HG03521 (cell line): ENCODE data around the gene WNK1.
"Not testable (repeated sequence)": the region's sequence is repeated elsewhere in the genome, so short reads cannot be mapped to it uniquely, and the experiment has no call there.

Experiments used
- ATAC-seq: cut with Tn5 transposase; IDR thresholded peaks from one replicate; pipeline ENCODE4 v1.9.1; 2021; ENCODE audit warnings: mild to moderate bottlenecking, moderate library complexity; ENCODE audit not compliant: unreplicated experiment

WNK1 gene

GRCh38 chr12:740921-741320, 11.5 kb upstream of the WNK1 start:
- no peak for ATAC-seq

- no peak for ATAC-seq
Measured at GRCh38 chr12:749751-750270, 2.6 kb upstream of the WNK1 start.

GRCh38 chr12:750366-751191, 1.8 kb upstream of the WNK1 start:
- ATAC-seq, result no peak

- ATAC-seq, result peak; percentile 38
Measured at GRCh38 chr12:751192-751998, 984 bp upstream of the WNK1 start.

GRCh38 chr12:752695-753610, 574 bp downstream of the WNK1 start:
- peak; percentile 25 for ATAC-seq

GRCh38 chr12:753611-754472, 1.5 kb downstream of the WNK1 start:
- no peak for ATAC-seq

- no peak for ATAC-seq
Measured at GRCh38 chr12:754473-754820, 2.1 kb downstream of the WNK1 start.

- ATAC-seq, result no peak
Measured at GRCh38 chr12:754851-755562, 2.6 kb downstream of the WNK1 start.

GRCh38 chr12:759628-760027, 7.2 kb downstream of the WNK1 start:
- ATAC-seq, result no peak

GRCh38 chr12:761256-761655, 8.9 kb downstream of the WNK1 start:
- no peak for ATAC-seq

- no peak for ATAC-seq
Measured at GRCh38 chr12:765840-766239, 13.5 kb downstream of the WNK1 start.

GRCh38 chr12:768434-768833, 16.1 kb downstream of the WNK1 start:
- ATAC-seq, result no peak

- ATAC-seq, result no peak
Measured at GRCh38 chr12:770479-770878, 18.1 kb downstream of the WNK1 start.

GRCh38 chr12:772056-772697, 19.8 kb downstream of the WNK1 start:
- ATAC-seq, result no peak

- ATAC-seq, result no peak
Measured at GRCh38 chr12:774051-774614, 21.8 kb downstream of the WNK1 start.

GRCh38 chr12:775973-776771, 23.8 kb downstream of the WNK1 start:
- not testable (repeated sequence) for ATAC-seq

GRCh38 chr12:776772-777373, 24.5 kb downstream of the WNK1 start:
- not testable (repeated sequence) for ATAC-seq
